Measurements from ENCODE around the gene GTF2A2.

GTF2A2 gene

DNA sequence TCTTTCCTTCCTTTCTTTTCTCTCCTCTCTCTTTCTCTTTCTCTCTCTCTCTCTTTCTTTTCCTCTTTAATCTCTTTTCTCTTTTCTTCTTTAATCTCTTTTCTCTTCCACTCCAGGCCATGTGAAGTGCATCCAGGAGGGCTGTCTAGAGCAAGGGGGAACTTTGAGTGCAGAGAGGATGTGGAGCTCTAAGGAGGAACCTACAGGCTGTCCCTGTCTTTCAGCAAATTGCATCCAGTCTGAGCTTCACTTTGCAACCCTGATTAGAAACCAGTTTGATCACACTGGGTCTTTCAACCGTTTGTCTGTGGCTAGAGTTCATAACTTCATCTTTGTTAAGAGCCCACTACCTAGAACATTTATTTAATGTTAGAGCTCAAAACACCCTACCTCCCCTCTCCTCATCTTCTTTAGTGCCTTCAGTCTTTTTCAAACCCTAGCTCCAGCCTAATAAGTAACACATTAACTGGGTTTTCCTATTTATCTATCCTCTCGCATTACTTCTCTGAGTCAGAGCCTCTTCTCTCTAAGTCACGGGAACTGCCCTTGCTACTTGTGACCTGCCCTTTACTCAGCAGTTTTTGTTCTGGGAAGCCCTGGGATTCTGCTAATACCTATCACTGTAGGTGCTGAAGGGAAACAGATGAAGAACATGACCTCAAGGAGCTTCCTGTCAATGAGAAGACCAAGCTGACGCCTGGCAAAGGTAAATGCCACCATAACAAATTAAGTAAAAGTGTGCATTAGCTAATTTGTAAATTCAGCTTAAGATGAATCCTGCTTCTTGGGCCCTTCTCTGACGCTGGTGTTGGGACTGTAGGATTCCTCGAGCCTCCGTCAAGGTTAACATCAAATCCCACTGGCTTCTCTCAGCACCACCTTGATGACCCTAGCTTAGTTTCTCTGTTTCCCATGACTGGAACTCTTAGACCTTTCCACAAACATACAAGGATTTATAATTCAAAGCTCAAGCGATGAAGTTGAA, 45.7 kb downstream of the GTF2A2 start, which contains the start of gene GCNT3:
Gene GCNT3 (plus strand): TSS at position 508 of the 985 bp plus-strand sequence. CDS start 6,456 bp downstream, outside the sequence.
- H3K4me3 ChIP-seq: no peak within 1 kb of the TSS
- H3K9me3 ChIP-seq: no peaks in the 10 kb centered on the region
- H3K4me1 ChIP-seq: no peaks in the 10 kb centered on the region
- no peaks in the 10 kb centered on the region for H3K36me3 ChIP-seq (replicated peaks)
- in situ Hi-C loops (cut with MboI; ENCODE audit: low sequenced_read_pairs): no loop called here
- DNase-seq (ENCODE audit: low spot score in 2 of 2): no peak
- peaks cover 5% of the 10 kb centered on the region; the same call in 1 of the 2 replicates for H3K27me3 ChIP-seq (ENCODE audit: low read depth)

DNA sequence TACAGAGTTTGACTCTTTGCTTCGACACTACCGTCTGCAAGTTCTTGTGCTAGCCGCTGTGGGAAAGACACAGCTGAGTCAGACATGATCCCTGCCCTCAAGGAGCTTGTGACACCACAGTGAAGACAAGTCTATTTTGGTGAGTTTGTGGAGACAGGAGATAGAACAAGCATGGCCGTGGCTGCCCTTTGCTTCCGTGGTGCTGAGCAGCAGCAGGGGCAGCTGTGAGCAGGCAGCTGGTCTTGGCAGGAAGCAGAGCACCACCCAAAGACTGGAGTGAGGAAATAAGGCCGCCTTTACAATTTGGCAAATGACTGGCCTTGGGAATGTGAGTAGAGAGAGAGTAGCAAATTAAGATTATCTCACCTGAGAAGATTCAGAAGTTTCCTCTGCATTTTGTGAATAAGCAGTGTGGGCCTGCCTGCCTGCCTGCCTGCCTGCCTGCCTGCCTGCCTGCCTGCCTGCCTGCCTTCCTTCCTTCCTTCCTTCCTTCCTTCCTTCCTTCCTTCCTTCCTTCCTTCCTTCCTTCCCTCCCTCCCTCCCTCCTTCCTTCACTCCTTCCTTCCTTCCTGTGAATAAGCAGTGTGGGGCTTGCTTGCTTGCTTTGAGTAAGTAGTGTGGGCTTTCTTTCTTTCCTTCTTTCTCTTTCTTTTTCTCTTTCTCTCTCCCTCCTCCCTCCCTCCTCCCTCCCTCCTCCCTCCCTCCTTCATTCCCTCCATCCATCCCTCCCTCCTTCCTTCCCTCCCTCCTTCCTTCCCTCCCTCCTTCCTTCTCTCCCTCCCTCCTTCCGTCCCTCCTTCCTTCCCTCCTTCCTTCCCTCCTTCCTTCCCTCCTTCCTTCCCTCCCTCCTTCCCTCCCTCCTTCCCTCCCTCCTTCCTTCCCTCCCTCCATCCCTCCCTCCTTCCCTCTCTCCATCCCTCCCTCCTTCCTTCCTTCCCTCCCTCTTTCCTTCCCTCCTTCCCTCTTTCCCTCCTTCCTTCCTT, 47.3 kb downstream of the GTF2A2 start:
- Histone ChIP-seq H3K4me3 (no peak overlapping the region), H3K9me3 (no peaks in the 10 kb centered on the region), H3K4me1 (no peaks in the 10 kb centered on the region), H3K36me3 (replicated peaks) (no peaks in the 10 kb centered on the region), H3K27me3 (ENCODE audit: low read depth) (no peaks in the 10 kb centered on the region)
- no peak for DNase-seq (ENCODE audit: low spot score in 2 of 2)
- in situ Hi-C loops (cut with MboI; ENCODE audit: low sequenced_read_pairs): no loop called here

DNA sequence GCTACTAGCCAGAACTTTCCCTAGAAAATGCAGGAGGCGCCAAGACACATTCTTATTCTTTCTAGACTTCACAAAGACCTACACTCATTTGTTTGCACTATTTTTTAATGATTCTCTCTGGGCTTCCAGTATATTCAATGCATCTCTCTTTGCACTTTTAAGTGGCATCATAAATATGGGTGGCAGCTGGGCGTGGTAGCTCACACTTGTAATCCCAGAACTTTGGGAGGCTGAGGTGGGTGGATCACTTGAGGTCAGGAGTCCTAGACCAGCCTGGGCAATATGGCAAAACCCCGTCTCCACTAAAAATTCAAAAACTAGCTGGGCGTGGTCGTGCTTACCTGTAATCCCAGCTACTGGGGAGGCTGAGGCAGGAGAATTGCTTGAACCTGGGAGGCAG, 51.3 kb downstream of the GTF2A2 start:
- Histone ChIP-seq H3K4me3 (no peak overlapping the region), H3K9me3 (no peaks in the 10 kb centered on the region; the same call in 1 of the 2 replicates), H3K27me3 (ENCODE audit: low read depth) (no peaks in the 10 kb centered on the region), H3K36me3 (replicated peaks) (no peaks in the 10 kb centered on the region), H3K4me1 (no peaks in the 10 kb centered on the region)
- in situ Hi-C loops (cut with MboI; ENCODE audit: low sequenced_read_pairs): no loop called here
- no peak for DNase-seq (ENCODE audit: low spot score in 2 of 2)

DNA sequence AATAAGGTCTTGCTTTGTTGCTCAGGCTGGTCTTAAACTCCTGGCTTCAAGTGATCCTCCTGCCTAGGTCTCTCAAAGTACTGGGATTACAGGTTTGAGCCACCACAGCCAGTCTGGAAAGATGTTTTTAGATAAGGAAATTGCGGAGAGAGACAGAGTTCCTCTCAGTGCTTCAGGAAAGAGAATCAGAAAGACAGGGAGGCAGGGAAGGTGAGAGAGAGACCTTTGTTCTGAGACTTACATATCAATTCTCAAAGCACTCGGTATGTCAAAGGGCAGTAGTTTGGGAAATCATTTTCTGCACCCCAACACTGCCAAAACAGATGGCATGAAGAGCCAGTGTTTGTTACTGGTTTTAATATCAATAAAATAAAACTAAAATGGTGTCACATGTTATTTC, 58.9 kb downstream of the GTF2A2 start:
- Histone ChIP-seq H3K36me3 (replicated peaks) (no peaks in the 10 kb centered on the region), H3K9me3 (no peaks in the 10 kb centered on the region), H3K27me3 (ENCODE audit: low read depth) (no peaks in the 10 kb centered on the region), H3K4me1 (no peaks in the 10 kb centered on the region), H3K4me3 (no peak overlapping the region)
- DNase-seq (ENCODE audit: low spot score in 2 of 2): no peak
- in situ Hi-C loops (cut with MboI; ENCODE audit: low sequenced_read_pairs): no loop called here

DNA sequence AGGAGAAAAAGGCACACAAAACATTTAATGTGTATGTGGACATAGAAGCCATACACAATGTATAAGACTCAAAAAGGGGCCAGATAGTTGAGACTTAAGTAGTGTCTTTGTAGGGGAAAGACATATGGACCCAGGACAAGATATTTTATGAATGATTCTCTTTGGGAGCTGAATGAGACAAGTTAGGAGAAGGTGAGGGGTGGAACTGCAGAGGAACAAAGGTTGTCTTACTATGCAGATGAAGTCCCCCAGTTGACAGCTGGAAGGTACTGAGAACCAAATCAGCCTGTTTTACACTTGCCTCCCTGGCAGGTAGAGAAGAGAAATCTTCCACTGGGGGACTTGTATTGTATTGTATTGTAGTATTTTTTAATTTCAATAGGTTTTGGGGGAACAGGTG, 60.7 kb downstream of the GTF2A2 start:
- Histone ChIP-seq H3K27me3 (ENCODE audit: low read depth) (no peaks in the 10 kb centered on the region), H3K36me3 (replicated peaks) (no peaks in the 10 kb centered on the region), H3K9me3 (no peaks in the 10 kb centered on the region), H3K4me1 (no peaks in the 10 kb centered on the region), H3K4me3 (no peak overlapping the region)
- DNase-seq (ENCODE audit: low spot score in 2 of 2): no peak
- in situ Hi-C loops (cut with MboI; ENCODE audit: low sequenced_read_pairs): no loop called here

DNA sequence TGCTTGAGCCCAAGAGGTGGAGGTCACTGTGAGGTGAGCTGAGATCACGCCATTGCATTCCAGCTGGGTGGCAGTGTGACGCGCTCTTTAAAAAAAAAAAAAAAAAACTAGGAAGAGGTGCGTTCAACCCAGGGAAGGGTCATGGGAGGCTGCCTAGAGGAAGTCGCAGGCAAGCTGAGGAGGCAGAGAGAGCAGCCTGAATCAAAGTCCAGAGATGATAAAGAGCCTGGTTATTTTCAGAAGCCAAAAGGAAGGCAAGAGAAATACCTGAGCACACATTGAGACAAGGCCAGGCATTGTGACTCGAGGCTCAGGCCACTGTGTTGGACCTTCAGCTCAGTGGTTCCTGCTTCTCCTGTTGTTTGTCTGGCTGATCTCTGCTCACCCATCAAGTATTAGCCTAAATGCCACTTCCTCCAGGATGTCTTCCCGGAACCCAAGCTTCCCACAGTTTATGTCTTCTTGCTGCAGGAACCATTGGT, 61.8 kb downstream of the GTF2A2 start:
- Histone ChIP-seq H3K4me1 (no peaks in the 10 kb centered on the region), H3K36me3 (replicated peaks) (no peaks in the 10 kb centered on the region), H3K4me3 (no peak overlapping the region), H3K9me3 (no peaks in the 10 kb centered on the region), H3K27me3 (ENCODE audit: low read depth) (no peaks in the 10 kb centered on the region)
- in situ Hi-C loops (cut with MboI; ENCODE audit: low sequenced_read_pairs): no loop called here
- DNase-seq (ENCODE audit: low spot score in 2 of 2): no peak

DNA sequence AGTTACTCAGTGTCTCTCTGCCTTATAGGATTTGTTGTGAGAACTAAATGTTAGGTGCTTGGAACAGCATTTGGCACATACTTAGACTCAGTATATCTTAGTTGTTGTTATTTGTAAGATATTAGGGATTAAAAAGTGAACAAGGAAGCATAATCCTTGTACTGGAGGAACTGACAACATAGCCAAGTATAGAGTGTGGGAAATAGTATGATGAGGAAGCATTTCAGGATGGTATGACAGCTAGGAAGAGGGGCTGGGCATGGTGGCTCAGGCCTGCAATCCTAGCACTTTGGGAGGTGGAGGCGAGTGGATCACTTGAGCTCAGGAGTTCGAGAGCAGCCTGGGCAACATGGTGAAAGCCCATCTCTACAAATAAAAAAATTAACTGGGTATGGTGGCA, 62.3 kb downstream of the GTF2A2 start:
- Histone ChIP-seq H3K27me3 (ENCODE audit: low read depth) (no peaks in the 10 kb centered on the region), H3K4me3 (no peak overlapping the region), H3K36me3 (replicated peaks) (no peaks in the 10 kb centered on the region), H3K9me3 (no peaks in the 10 kb centered on the region), H3K4me1 (no peaks in the 10 kb centered on the region)
- in situ Hi-C loops (cut with MboI; ENCODE audit: low sequenced_read_pairs): no loop called here
- no peak for DNase-seq (ENCODE audit: low spot score in 2 of 2)

DNA sequence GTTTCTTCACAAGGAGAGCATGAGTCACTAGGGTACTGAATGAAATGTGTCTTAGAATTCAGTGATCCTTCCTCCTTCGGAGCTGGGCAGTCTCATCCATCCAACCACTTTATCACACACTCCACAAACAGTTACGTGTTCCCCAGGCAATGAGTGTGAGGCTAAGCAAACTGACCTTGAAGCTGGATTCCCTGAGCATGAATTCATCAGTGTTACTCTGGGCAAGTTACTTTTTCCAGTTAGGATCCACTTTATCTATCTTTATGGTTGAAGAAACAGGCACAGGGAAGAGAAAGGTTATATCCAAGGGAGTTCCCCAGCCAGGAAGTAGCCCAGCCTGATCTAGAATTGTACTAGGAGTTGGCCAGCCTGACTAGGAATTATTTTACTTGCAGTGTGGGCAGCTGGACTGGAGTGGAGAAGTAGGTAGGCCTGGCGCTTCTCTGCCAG, 62.8 kb downstream of the GTF2A2 start:
- Histone ChIP-seq H3K36me3 (replicated peaks) (no peaks in the 10 kb centered on the region), H3K4me3 (no peak overlapping the region), H3K4me1 (no peaks in the 10 kb centered on the region), H3K9me3 (no peaks in the 10 kb centered on the region), H3K27me3 (ENCODE audit: low read depth) (no peaks in the 10 kb centered on the region)
- DNase-seq (ENCODE audit: low spot score in 2 of 2): no peak
- in situ Hi-C loops (cut with MboI; ENCODE audit: low sequenced_read_pairs): no loop called here

DNA sequence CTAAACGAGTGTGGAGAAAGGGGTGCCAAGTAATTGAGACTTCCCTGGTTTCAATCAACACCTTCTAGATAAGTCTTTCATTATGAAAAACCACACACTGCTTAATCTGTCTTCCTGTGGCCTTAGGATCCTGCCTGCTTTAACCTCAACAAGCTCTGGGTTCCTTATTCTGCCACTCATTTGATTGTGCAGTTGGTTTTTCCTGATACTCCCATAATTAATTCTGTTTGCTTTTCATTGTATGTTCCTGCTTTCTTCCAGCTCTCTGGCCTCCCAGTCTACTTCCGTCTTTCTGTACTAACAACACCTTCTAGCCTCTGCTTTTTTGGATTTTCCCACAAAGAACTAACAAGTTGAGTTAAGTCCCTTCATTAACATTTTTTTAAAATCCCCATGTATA, 66.0 kb downstream of the GTF2A2 start:
- no peaks in the 10 kb centered on the region for H3K9me3 ChIP-seq
- H3K36me3 ChIP-seq (replicated peaks): no peaks in the 10 kb centered on the region
- in situ Hi-C loops (cut with MboI; ENCODE audit: low sequenced_read_pairs): no loop called here
- no peak overlapping the region for H3K4me3 ChIP-seq
- H3K4me1 ChIP-seq: no peaks in the 10 kb centered on the region
- no peaks in the 10 kb centered on the region for H3K27me3 ChIP-seq (ENCODE audit: low read depth)
- DNase-seq (ENCODE audit: low spot score in 2 of 2): no peak

DNA sequence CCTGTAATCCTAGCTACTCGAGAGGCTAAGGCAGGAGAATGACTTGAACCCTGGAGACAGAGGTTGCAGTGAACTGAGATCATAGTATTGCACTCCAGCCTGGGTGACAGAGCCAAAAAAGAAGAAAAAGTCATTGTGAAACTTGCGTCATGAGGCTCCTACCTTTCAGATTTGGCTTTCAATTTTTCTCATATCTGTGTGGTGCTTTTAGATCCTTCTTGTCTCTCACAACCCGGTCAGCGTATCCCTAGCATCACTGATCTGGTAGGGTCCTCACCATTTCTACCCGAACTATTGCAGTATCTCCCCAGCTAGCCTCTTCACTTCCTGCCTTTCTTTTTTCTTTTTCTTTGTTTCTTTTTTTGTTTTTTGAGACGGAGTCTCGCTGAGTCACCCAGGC, 67.3 kb downstream of the GTF2A2 start:
- H3K36me3 ChIP-seq (replicated peaks): no peaks in the 10 kb centered on the region
- in situ Hi-C loops (cut with MboI; ENCODE audit: low sequenced_read_pairs): no loop called here

More for the DNA sequence above, 67.3 kb downstream of the GTF2A2 start:
- H3K9me3 ChIP-seq: no peaks in the 10 kb centered on the region
- no peaks in the 10 kb centered on the region for H3K27me3 ChIP-seq (ENCODE audit: low read depth)
- no peak overlapping the region for H3K4me3 ChIP-seq
- DNase-seq (ENCODE audit: low spot score in 2 of 2): no peak
- no peaks in the 10 kb centered on the region for H3K4me1 ChIP-seq
